Smooth muscle cell (in vitro differentiated cells): ENCODE results near the gene PUM1. TPM values are rescaled to one million over a fixed set of nuclear protein-coding genes. Genes with fewer than 3 reads are reported as not detected.

Experiments
- DNase-seq: peaks from one replicate; lab custom pipeline; 2025; ENCODE audit not compliant: unreplicated experiment; lab: John Stamatoyannopoulos, UW
- H2AFZ ChIP-seq: fragments of 200-600 bp; sonication (generic); 2 replicates; pipeline ENCODE4 v1.6.0; 2016; ENCODE audit warnings: antibody characterized with exemption, low read depth, mild to moderate bottlenecking
- H3F3A ChIP-seq: fragments of 200-600 bp; sonication (generic); 2 replicates; pipeline ENCODE4 v1.6.0; 2017; ENCODE audit warnings: antibody characterized with exemption, low read depth
- H3K27ac ChIP-seq: fragments of 200-600 bp; sonication (generic); 2 replicates; pipeline ENCODE4 v1.5.1; 2016; ENCODE audit warnings: low read depth, mild to moderate bottlenecking
- H3K27me3 ChIP-seq: fragments of 200-600 bp; sonication (generic); 2 replicates; pipeline ENCODE4 v1.6.1; 2016; ENCODE audit warnings: low read depth, mild to moderate bottlenecking
- H3K36me3 ChIP-seq: fragments of 200-600 bp; sonication (generic); 2 replicates; pipeline ENCODE4 v1.5.1; 2016; ENCODE audit warnings: low read depth
- H3K4me1 ChIP-seq: fragments of 200-600 bp; sonication (generic); 2 replicates; pipeline ENCODE4 v1.5.1; 2016; ENCODE audit warnings: low read depth
- H3K4me2 ChIP-seq: fragments of 200-600 bp; sonication (generic); 2 replicates; pipeline ENCODE4 v1.6.0; 2016; ENCODE audit warnings: mild to moderate bottlenecking
- H3K4me3 ChIP-seq: fragments of 200-600 bp; sonication (generic); 2 replicates; pipeline ENCODE4 v1.5.1; 2016; ENCODE audit warnings: mild to moderate bottlenecking
- H3K79me2 ChIP-seq: fragments of 200-600 bp; sonication (generic); 2 replicates; pipeline ENCODE4 v1.6.0; 2016; ENCODE audit warnings: low read depth, mild to moderate bottlenecking
- H3K9ac ChIP-seq: fragments of 200-600 bp; sonication (generic); 2 replicates; pipeline ENCODE4 v1.6.0; 2016; ENCODE audit warnings: low read depth
- H3K9me3 ChIP-seq: fragments of 200-600 bp; sonication (generic); replicated peaks from 2 replicates; pipeline ENCODE4 v1.5.1; 2016; ENCODE audit warnings: low read depth
- H4K20me1 ChIP-seq: fragments of 200-600 bp; sonication (generic); 2 replicates; pipeline ENCODE4 v1.6.0; 2016; ENCODE audit warnings: low read depth
- CTCF ChIP-seq: fragments of 200-600 bp; sonication (generic); IDR thresholded peaks from 2 replicates; pipeline ENCODE4 v1.5.1; 2017; ENCODE audit warnings: borderline replicate concordance, mild to moderate bottlenecking, antibody characterized with exemption; ENCODE audit not compliant: insufficient read depth, poor library complexity, severe bottlenecking
- WGBS: methylation state at CpG from one replicate; pipeline ENCODE4 v1.1.7; 2016; ENCODE audit warnings: low lambda C conversion rate; 5-methylcytosine and 5-hydroxymethylcytosine counted together
- polyA plus RNA-seq: library from polyadenylated mRNA; unstranded; fragments of >200 nt; fragmentation: Nextera tagmentation; extraction: Ambion mirVana; gene quantifications from 2 replicates; pipeline ENCODE4 v1.2.1, GENCODE V29; 2016
- total RNA-seq: library from RNA; depleted of rRNA; stranded (reverse); fragments of >200 nt; gene quantifications from 2 replicates; pipeline ENCODE4 v1.2.3, GENCODE V29; 2014

PUM1 gene
- total and polyA plus RNA-seq, 2 experiments from 2014 or later: 49.0 to 78.2 TPM

- DNase-seq: no peak
- TF ChIP-seq CTCF: no peak
- Histone ChIP-seq H3K27me3 (no peaks in the 10 kb centered on the region), H4K20me1 (peaks cover 71% of the 10 kb centered on the region), H3K4me2 (no peak overlapping the region), H3K9me3 (no peaks in the 10 kb centered on the region), H3K79me2 (peaks cover 42% of the 10 kb centered on the region), H3K27ac (no peak overlapping the region), H3K4me1 (peaks cover 25% of the 10 kb centered on the region), H3F3A (peaks cover 6% of the 10 kb centered on the region), H3K9ac (no peak overlapping the region), H2AFZ (no peak overlapping the region), H3K4me3 (no peak overlapping the region), H3K36me3 (no peaks in the 10 kb centered on the region)
- WGBS: 81% methylated on average over 1 of the region's 1 CpG
These were observed 160.1 kb downstream of the PUM1 start for GRCh38 chr1:30905403-30905802.

DNA sequence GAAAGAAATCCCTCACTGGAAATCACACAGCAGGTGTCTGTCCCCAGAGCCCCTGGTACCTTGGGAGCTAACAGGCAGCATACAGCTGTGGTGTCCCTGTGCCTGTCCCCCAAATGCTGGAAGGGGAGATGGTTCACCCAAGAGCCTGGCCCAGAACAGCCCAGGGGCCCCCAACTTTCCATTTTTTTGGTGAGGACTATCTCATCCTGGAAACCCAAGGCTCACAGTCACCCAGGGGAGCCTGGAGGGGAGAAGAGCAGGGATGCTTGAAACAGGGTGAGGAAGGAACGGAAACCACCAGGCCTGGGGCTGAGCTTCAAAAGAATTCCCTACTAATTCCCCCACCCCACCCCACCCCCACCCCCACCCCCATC, 160.6 kb downstream of the PUM1 start:
- Histone ChIP-seq H4K20me1 (peaks cover 75% of the 10 kb centered on the region), H3K27me3 (no peaks in the 10 kb centered on the region), H3K9me3 (no peaks in the 10 kb centered on the region), H2AFZ (no peak overlapping the region), H3K4me2 (no peak overlapping the region), H3K9ac (no peak overlapping the region), H3K79me2 (peaks cover 42% of the 10 kb centered on the region), H3F3A (peaks cover 6% of the 10 kb centered on the region), H3K4me1 (peaks cover 24% of the 10 kb centered on the region), H3K4me3 (no peak overlapping the region), H3K27ac (no peak overlapping the region), H3K36me3 (no peaks in the 10 kb centered on the region)
- no peak for DNase-seq
- 83% methylated on average over 1 of the region's 1 CpG for WGBS
- TF ChIP-seq CTCF: no peak

DNA sequence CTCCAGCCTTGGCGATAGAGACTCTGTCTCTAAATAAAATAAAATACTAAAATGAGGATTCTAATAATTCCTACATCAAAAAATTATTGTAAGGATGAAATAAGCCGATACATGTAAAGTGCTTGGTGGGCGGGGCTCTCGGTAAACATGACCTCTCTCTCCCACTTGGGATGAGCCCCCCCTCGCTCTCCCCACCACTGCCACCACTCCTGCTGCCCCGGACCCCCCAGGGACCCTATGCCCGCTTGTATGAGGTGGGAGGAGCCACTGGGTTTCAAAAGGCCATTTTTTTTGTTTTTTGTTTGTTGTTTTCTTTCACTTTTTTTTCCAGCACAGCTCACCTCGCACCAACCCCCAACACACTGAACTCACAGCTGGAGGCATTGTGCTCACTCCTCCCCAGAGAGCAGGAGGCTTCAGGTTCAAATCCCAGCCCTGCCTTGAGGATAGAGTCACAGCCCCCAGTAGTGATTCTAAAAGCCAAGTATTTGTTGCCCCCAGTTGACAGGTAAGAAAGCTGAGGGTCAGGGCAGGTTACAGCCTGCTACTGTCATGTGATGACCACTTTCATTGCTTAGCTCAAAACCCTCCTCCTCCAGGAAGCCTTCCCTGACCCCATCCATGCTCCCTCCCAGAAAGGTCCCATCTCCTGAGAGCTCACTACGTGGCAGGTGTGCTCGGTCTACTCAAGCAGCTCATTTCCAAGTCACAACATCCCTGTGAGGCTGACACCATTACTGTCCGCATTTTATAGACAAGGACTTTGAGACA, 161.1 kb downstream of the PUM1 start:
- no peak overlapping the region for H3K27ac ChIP-seq
- no peak overlapping the region for H3K4me2 ChIP-seq
- no peak overlapping the region for H3K4me3 ChIP-seq
- DNase-seq: no peak
- no peak overlapping the region for H3K9ac ChIP-seq
- peaks cover 20% of the 10 kb centered on the region for H3K4me1 ChIP-seq
- H3K9me3 ChIP-seq: no peaks in the 10 kb centered on the region
- H4K20me1 ChIP-seq: peaks cover 81% of the 10 kb centered on the region
- H3K36me3 ChIP-seq: no peaks in the 10 kb centered on the region
- peaks cover 44% of the 10 kb centered on the region for H3K79me2 ChIP-seq
- no peak for TF ChIP-seq CTCF
- no peaks in the 10 kb centered on the region for H3K27me3 ChIP-seq
- H3F3A ChIP-seq: peaks cover 6% of the 10 kb centered on the region
- 89% methylated on average over 11 of the region's 11 CpGs for WGBS
- no peak overlapping the region for H2AFZ ChIP-seq
